H1 (cell line): ENCODE results near the gene MAN2C1. TPM values are rescaled to one million over a fixed set of nuclear protein-coding genes. Genes with fewer than 3 reads are reported as not detected.
"Not testable (repeated sequence)": the region's sequence is repeated elsewhere in the genome, so short reads cannot be mapped to it uniquely, and the experiment has no call there.

Source experiments
- CTCF ChIA-PET: fragments of 300-600 bp; sonication (Branson Sonifier 250); formaldehyde crosslinking; loops from one replicate; lab custom pipeline; 2021; ENCODE audit not compliant: partially characterized antibody; lab: Charles Lee
- POLR2A ChIA-PET: fragments of 300-600 bp; sonication (Branson Sonifier 250); formaldehyde crosslinking; loops from one replicate; lab custom pipeline; 2021; ENCODE audit warnings: inconsistent platforms; ENCODE audit not compliant: partially characterized antibody; lab: Charles Lee
- DNase-seq, 2 experiments: peaks; one replicate each; pipeline versions ENCODE4 v3.0.0 to v3.0.0-alpha.2; 2010 to 2022; ENCODE audit warnings: low spot score in 2 of 2, low read depth in 1 of 2, mixed read lengths in 1 of 2
- FAIRE-seq: peaks from 2 replicates; lab custom pipeline; 2011; peaks lifted over from hg19 to GRCh38; lab: Jason Lieb, UNC
- H2AFZ ChIP-seq: 2 replicates; pipeline ENCODE4 v1.8.1; 2012; ENCODE audit warnings: low read length, inconsistent platforms
- H2AK5ac ChIP-seq: 2 replicates; pipeline ENCODE4 v1.6.1; 2013; ENCODE audit warnings: low read depth, low read length
- H2BK120ac ChIP-seq: replicated peaks from 2 replicates; pipeline ENCODE3; 2013; ENCODE audit warnings: low read depth, low read length, inconsistent platforms
- H2BK12ac ChIP-seq: 2 replicates; pipeline ENCODE4 v1.6.1; 2013; ENCODE audit warnings: low read depth, low read length
- H2BK15ac ChIP-seq: 2 replicates; pipeline ENCODE4 v1.6.1; 2013; ENCODE audit warnings: low read length
- H2BK20ac ChIP-seq: 2 replicates; pipeline ENCODE4 v1.6.1; 2013; ENCODE audit warnings: low read length
- H2BK5ac ChIP-seq: 2 replicates; pipeline ENCODE4 v1.6.1; 2013; ENCODE audit warnings: low read depth, low read length
- H3K14ac ChIP-seq: 2 replicates; pipeline ENCODE4 v1.6.1; 2013; ENCODE audit warnings: inconsistent platforms; ENCODE audit not compliant: insufficient read length
- H3K18ac ChIP-seq: 2 replicates; pipeline ENCODE4 v1.6.1; 2013; ENCODE audit warnings: low read length; ENCODE audit errors: extremely low read depth
- H3K23ac ChIP-seq: 2 replicates; pipeline ENCODE4 v1.6.1; 2013; ENCODE audit warnings: inconsistent platforms; ENCODE audit not compliant: insufficient read length
- H3K23me2 ChIP-seq: 2 replicates; pipeline ENCODE4 v1.6.1; 2013; ENCODE audit warnings: low read depth, low read length
- H3K27ac ChIP-seq: 2 replicates; pipeline ENCODE4 v1.6.1; 2011; ENCODE audit warnings: low read depth, low read length, inconsistent platforms
- H3K27me3 ChIP-seq, 4 experiments: replicated peaks in 1 of 4; 1 replicate in 1 of 4; 2 replicates in 3 of 4; pipeline versions ENCODE4 v1.6.1 to v1.8.1; 2011 to 2013; ENCODE audit warnings: low read length in 3 of 4, mild to moderate bottlenecking in 3 of 4, inconsistent platforms in 2 of 4, mixed read lengths in 2 of 4, moderate library complexity in 1 of 4; ENCODE audit not compliant: control insufficient read depth in 3 of 4, insufficient read depth in 3 of 4; ENCODE audit errors: extremely low read depth in 1 of 4
- H3K36me3 ChIP-seq, 4 experiments: 2 replicates each; pipeline versions ENCODE4 v1.6.1 to v1.8.1; 2011 to 2013; ENCODE audit warnings: mild to moderate bottlenecking in 4 of 4, low read length in 3 of 4, moderate library complexity in 2 of 4, control low read depth in 1 of 4, inconsistent platforms in 1 of 4; ENCODE audit not compliant: insufficient read depth in 4 of 4, control insufficient read depth in 2 of 4
- H3K4ac ChIP-seq: replicated peaks from 2 replicates; pipeline ENCODE3; 2013; ENCODE audit warnings: low read length, low read depth, mixed read lengths, inconsistent platforms; ENCODE audit not compliant: insufficient read length
- H3K4me1 ChIP-seq, 4 experiments: replicated peaks in 1 of 4; 1 replicate in 1 of 4; 2 replicates in 3 of 4; pipeline versions ENCODE4 v1.6.1 to v1.8.1; 2011 to 2013; ENCODE audit warnings: low read length in 3 of 4, inconsistent platforms in 2 of 4, mixed read lengths in 1 of 4; ENCODE audit not compliant: insufficient read depth in 4 of 4, control insufficient read depth in 3 of 4
- H3K4me2 ChIP-seq, 2 experiments: 2 replicates each; pipeline versions ENCODE4 v1.6.1 to v1.8.1; 2011 to 2013; ENCODE audit warnings: low read depth in 2 of 2, low read length in 2 of 2, control low read depth in 1 of 2, inconsistent platforms in 1 of 2, mild to moderate bottlenecking in 1 of 2; ENCODE audit not compliant: insufficient read depth in 1 of 2
- H3K4me3 ChIP-seq, 4 experiments: fragments of 200-600, 300-600 bp in 1 of 4; sonication (generic), shearing (Covaris generic), sonication (Bioruptor Twin) in 1 of 4; 2 replicates each; pipeline versions ENCODE4 v1.5.1 to v1.8.1; 2011 to 2016; ENCODE audit warnings: low read length in 4 of 4, low read depth in 3 of 4, control low read depth in 2 of 4, inconsistent platforms in 2 of 4, mild to moderate bottlenecking in 2 of 4, mixed read lengths in 1 of 4, moderate library complexity in 1 of 4; ENCODE audit not compliant: insufficient read depth in 2 of 4; ENCODE audit errors: extremely low read depth in 1 of 4
- H3K56ac ChIP-seq: replicated peaks from 2 replicates; pipeline ENCODE3; 2013; ENCODE audit warnings: low read depth, mild to moderate bottlenecking, mixed read lengths, low read length, inconsistent platforms; ENCODE audit not compliant: insufficient read length
- H3K79me1 ChIP-seq: 2 replicates; pipeline ENCODE4 v1.6.1; 2013; ENCODE audit warnings: low read depth, low read length, control low read depth
- H3K79me2 ChIP-seq, 2 experiments: 2 replicates each; pipeline versions ENCODE4 v1.6.1 to v1.8.1; 2012 to 2013; ENCODE audit warnings: low read length in 2 of 2, mild to moderate bottlenecking in 2 of 2, inconsistent platforms in 1 of 2; ENCODE audit not compliant: insufficient read depth in 2 of 2, control insufficient read depth in 1 of 2
- H3K9ac ChIP-seq, 4 experiments: replicated peaks in 1 of 4; 1 replicate in 1 of 4; 2 replicates in 3 of 4; pipeline versions ENCODE4 v1.6.1 to v1.8.1; 2011 to 2013; ENCODE audit warnings: low read depth in 3 of 4, low read length in 3 of 4, control low read depth in 2 of 4, mild to moderate bottlenecking in 2 of 4, moderate library complexity in 2 of 4, inconsistent platforms in 1 of 4; ENCODE audit errors: extremely low read depth in 1 of 4
- H3K9me3 ChIP-seq, 2 experiments: 2 replicates each; pipeline versions ENCODE4 v1.6.1 to v1.8.1; 2012 to 2013; ENCODE audit warnings: mild to moderate bottlenecking in 2 of 2, moderate library complexity in 2 of 2, control low read depth in 1 of 2, inconsistent platforms in 1 of 2, low read depth in 1 of 2, low read length in 1 of 2, mixed read lengths in 1 of 2; ENCODE audit not compliant: insufficient read depth in 2 of 2
- H4K20me1 ChIP-seq, 2 experiments: replicated peaks in 1 of 2; 2 replicates each; pipeline versions ENCODE3 to v1.8.1; 2011 to 2013; ENCODE audit warnings: inconsistent platforms in 2 of 2, low read length in 2 of 2, mild to moderate bottlenecking in 1 of 2; ENCODE audit not compliant: insufficient read depth in 2 of 2, control insufficient read depth in 1 of 2
- H4K5ac ChIP-seq: 2 replicates; pipeline ENCODE4 v1.6.1; 2013; ENCODE audit warnings: low read length, low read depth, mixed read lengths, inconsistent platforms; ENCODE audit not compliant: insufficient read length
- H4K8ac ChIP-seq: 2 replicates; pipeline ENCODE4 v1.8.0; 2013; ENCODE audit warnings: mild to moderate bottlenecking, moderate library complexity, low read length, inconsistent platforms; ENCODE audit not compliant: insufficient read depth; ENCODE audit errors: extremely low read depth
- H4K91ac ChIP-seq: replicated peaks from 2 replicates; pipeline ENCODE3; 2013; ENCODE audit warnings: low read length, mixed read lengths, inconsistent platforms; ENCODE audit not compliant: insufficient read length
- WGBS, 2 experiments: shearing (Covaris generic) in 1 of 2; methylation state at CpG; one replicate each; pipeline versions ENCODE4 v1.1.6 to v1.1.7; 2013 to 2015; ENCODE audit warnings: low lambda C conversion rate in 2 of 2, mixed read lengths in 2 of 2, inconsistent platforms in 1 of 2, low coverage in 1 of 2, missing lambda C conversion rate in 1 of 2; ENCODE audit not compliant: insufficient replicate concordance in 2 of 2, insufficient coverage in 1 of 2, insufficient read length in 1 of 2; ENCODE audit errors: extremely low coverage in 1 of 2, missing lambda C conversion rate in 1 of 2; 5-methylcytosine and 5-hydroxymethylcytosine counted together
- polyA plus RNA-seq, 7 experiments: library from polyadenylated mRNA; depleted of rRNA in 3 of 7; stranded (reverse) in 5 of 7; unstranded in 2 of 7; fragments of >200 nt in 5 of 7; fragments of 200-250 nt in 2 of 7; gene quantifications; 1 replicate in 5 of 7; 2 replicates in 1 of 7; 4 replicates in 1 of 7; pipeline versions ENCODE4 v1.2.1 to v1.2.3, GENCODE V29; 2011 to 2013; ENCODE audit warnings: missing spikeins in 2 of 7, mixed read lengths in 2 of 7
- total RNA-seq: library from RNA; stranded (reverse); fragmentation: NEBNext Ultra II Directional; extraction: Animal tissue kit (Norgen Biotek cat#: 25700); gene quantifications from 2 replicates; pipeline ENCODE4 v1.2.1, GENCODE V29; 2021

MAN2C1 gene
- total and polyA plus RNA-seq, 2 of the 8 experiments (the other 6 are each of a cell fraction or from before 2014, with no cell fraction given), result 56.3 to 88.9 TPM

- H3K23me2 ChIP-seq, H2BK15ac ChIP-seq, H3K18ac ChIP-seq, POLR2A ChIA-PET, H3K9me3 ChIP-seq, H3K4me3 ChIP-seq, H3K4me1 ChIP-seq, H4K5ac ChIP-seq, H4K20me1 ChIP-seq, H3K79me2 ChIP-seq, H3K79me1 ChIP-seq, H3K56ac ChIP-seq, H3K23ac ChIP-seq, H2BK120ac ChIP-seq, H3K4me2 ChIP-seq, H3K9ac ChIP-seq, FAIRE-seq, DNase-seq, H2BK20ac ChIP-seq, H4K91ac ChIP-seq, H2BK12ac ChIP-seq, H3K27me3 ChIP-seq, H4K8ac ChIP-seq, H2AFZ ChIP-seq, CTCF ChIA-PET, H2AK5ac ChIP-seq, H3K14ac ChIP-seq, H2BK5ac ChIP-seq, H3K27ac ChIP-seq, H3K36me3 ChIP-seq, H3K4ac ChIP-seq: not testable (repeated sequence)
- 100% methylated on average over 1 of the region's 1 CpG; no CpG with 5 or more reads in 1 of the 2 experiments for WGBS, 2 experiments
These were observed 55.9 kb downstream of the MAN2C1 start for GRCh38 chr15:75312548-75312947.
